ENCODE data around the gene MEGF11.
"Not testable (repeated sequence)": the region's sequence is repeated elsewhere in the genome, so short reads cannot be mapped to it uniquely, and the experiment has no call there.

DNA sequence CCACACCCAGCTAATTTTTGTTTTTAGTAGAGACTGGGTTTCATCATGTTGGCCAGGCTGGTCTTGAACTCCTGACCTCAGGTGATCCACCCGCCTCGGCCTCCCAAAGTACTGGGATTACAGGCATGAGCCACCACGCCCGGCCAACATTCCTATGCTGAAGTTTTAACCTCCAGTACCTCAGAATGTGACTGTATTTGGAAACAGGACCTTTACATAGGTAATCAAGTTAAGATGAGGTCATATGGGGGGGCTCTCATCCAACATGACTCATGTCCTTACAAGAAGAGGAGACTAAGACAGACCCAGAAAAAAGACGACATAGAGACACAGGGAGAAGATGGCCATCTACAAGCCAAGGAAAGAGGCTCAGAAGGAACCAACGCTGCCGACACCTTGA, 277.4 kb downstream of the MEGF11 start:
- TF ChIP-seq, protein P1, sequence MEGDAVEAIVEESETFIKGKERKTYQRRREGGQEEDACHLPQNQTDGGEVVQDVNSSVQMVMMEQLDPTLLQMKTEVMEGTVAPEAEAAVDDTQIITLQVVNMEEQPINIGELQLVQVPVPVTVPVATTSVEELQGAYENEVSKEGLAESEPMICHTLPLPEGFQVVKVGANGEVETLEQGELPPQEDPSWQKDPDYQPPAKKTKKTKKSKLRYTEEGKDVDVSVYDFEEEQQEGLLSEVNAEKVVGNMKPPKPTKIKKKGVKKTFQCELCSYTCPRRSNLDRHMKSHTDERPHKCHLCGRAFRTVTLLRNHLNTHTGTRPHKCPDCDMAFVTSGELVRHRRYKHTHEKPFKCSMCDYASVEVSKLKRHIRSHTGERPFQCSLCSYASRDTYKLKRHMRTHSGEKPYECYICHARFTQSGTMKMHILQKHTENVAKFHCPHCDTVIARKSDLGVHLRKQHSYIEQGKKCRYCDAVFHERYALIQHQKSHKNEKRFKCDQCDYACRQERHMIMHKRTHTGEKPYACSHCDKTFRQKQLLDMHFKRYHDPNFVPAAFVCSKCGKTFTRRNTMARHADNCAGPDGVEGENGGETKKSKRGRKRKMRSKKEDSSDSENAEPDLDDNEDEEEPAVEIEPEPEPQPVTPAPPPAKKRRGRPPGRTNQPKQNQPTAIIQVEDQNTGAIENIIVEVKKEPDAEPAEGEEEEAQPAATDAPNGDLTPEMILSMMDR (IDR thresholded peaks at IDR 0.05; ENCODE audit: low read length) = not testable (repeated sequence)
- TF ChIP-seq EZH2 (IDR thresholded peaks at IDR 0.05; ENCODE audit: borderline replicate concordance, low read length) = not testable (repeated sequence)
